ENCODE results near the gene MSI2. TPM values are rescaled to one million over a fixed set of nuclear protein-coding genes. Genes with fewer than 3 reads are reported as not detected.
A peak's percentile ranks its signal among the peaks of the same experiment; 100 is the strongest.

The MSI2 gene
- total and polyA plus RNA-seq, 2 donors, result 25.3 to 52.5 TPM

GRCh38 chr17:57651451-57651850, 395.1 kb downstream of the MSI2 start:
- H3K4me3 ChIP-seq (ENCODE audit: low read length in 2 of 2), result no peak overlapping the region
- no peak for DNase-seq (ENCODE audit: low read depth in 6 of 9, low spot score in 9 of 9)
- H3K9me3 ChIP-seq (ENCODE audit: control insufficient read depth in 2 of 2, insufficient read depth in 1 of 2, low read length in 1 of 2), result no peaks in the 10 kb centered on the region
- H3K27me3 ChIP-seq (ENCODE audit: control insufficient read depth in 2 of 2, insufficient read depth in 1 of 2, low read length in 1 of 2), result no peaks in the 10 kb centered on the region
- H3K36me3 ChIP-seq (ENCODE audit: control insufficient read depth in 2 of 2, insufficient read depth in 2 of 2, low read length in 1 of 2), result peaks cover 45 to 68% of the 10 kb centered on the region in 2 donors
- no peak overlapping the region for H3K27ac ChIP-seq (ENCODE audit: low read depth in 1 of 2, low read length in 1 of 2)
- H3K4me1 ChIP-seq (ENCODE audit: control insufficient read depth in 2 of 2, insufficient read depth in 2 of 2, low read length in 2 of 2), result no peaks in the 10 kb centered on the region
- 97% methylated on average over 7 of the region's 7 CpGs for WGBS

- no peak for DNase-seq (ENCODE audit: low read depth in 6 of 9, low spot score in 9 of 9)
- no peaks in the 10 kb centered on the region for H3K9me3 ChIP-seq (ENCODE audit: control insufficient read depth in 2 of 2, insufficient read depth in 1 of 2, low read length in 1 of 2)
- no peak overlapping the region for H3K4me3 ChIP-seq (ENCODE audit: low read length in 2 of 2)
- H3K4me1 ChIP-seq (ENCODE audit: control insufficient read depth in 2 of 2, insufficient read depth in 2 of 2, low read length in 2 of 2), result no peaks in the 10 kb centered on the region
- H3K27ac ChIP-seq (ENCODE audit: low read depth in 1 of 2, low read length in 1 of 2), result no peak overlapping the region
- WGBS, result 98% methylated on average over 13 of the region's 13 CpGs
- H3K36me3 ChIP-seq (ENCODE audit: control insufficient read depth in 2 of 2, insufficient read depth in 2 of 2, low read length in 1 of 2), result peaks cover 51 to 69% of the 10 kb centered on the region in 2 donors
- H3K27me3 ChIP-seq (ENCODE audit: control insufficient read depth in 2 of 2, insufficient read depth in 1 of 2, low read length in 1 of 2), result no peaks in the 10 kb centered on the region
These were observed 395.7 kb downstream of the MSI2 start for GRCh38 chr17:57651996-57652395.

- 97% methylated on average over 4 of the region's 4 CpGs for WGBS
- Histone ChIP-seq H3K36me3 (ENCODE audit: control insufficient read depth in 2 of 2, insufficient read depth in 2 of 2, low read length in 1 of 2) (peaks cover 57 to 72% of the 10 kb centered on the region in 2 donors), H3K4me1 (ENCODE audit: control insufficient read depth in 2 of 2, insufficient read depth in 2 of 2, low read length in 2 of 2) (no peaks in the 10 kb centered on the region), H3K9me3 (ENCODE audit: control insufficient read depth in 2 of 2, insufficient read depth in 1 of 2, low read length in 1 of 2) (no peaks in the 10 kb centered on the region), H3K27me3 (ENCODE audit: control insufficient read depth in 2 of 2, insufficient read depth in 1 of 2, low read length in 1 of 2) (no peaks in the 10 kb centered on the region), H3K27ac (ENCODE audit: low read depth in 1 of 2, low read length in 1 of 2) (no peak overlapping the region), H3K4me3 (ENCODE audit: low read length in 2 of 2) (no peak overlapping the region)
- no peak for DNase-seq (ENCODE audit: low read depth in 6 of 9, low spot score in 9 of 9)
These were observed 396.5 kb downstream of the MSI2 start for GRCh38 chr17:57652811-57653210.

GRCh38 chr17:57653279-57653678, 397.0 kb downstream of the MSI2 start:
- no peak overlapping the region for H3K4me3 ChIP-seq (ENCODE audit: low read length in 2 of 2)
- H3K27me3 ChIP-seq (ENCODE audit: control insufficient read depth in 2 of 2, insufficient read depth in 1 of 2, low read length in 1 of 2), result no peaks in the 10 kb centered on the region
- no peaks in the 10 kb centered on the region for H3K9me3 ChIP-seq (ENCODE audit: control insufficient read depth in 2 of 2, insufficient read depth in 1 of 2, low read length in 1 of 2)
- peaks cover 62 to 76% of the 10 kb centered on the region in 2 donors for H3K36me3 ChIP-seq (ENCODE audit: control insufficient read depth in 2 of 2, insufficient read depth in 2 of 2, low read length in 1 of 2)
- WGBS, result 94% methylated on average over 7 of the region's 7 CpGs
- DNase-seq (ENCODE audit: low read depth in 6 of 9, low spot score in 9 of 9), result no peak
- no peak overlapping the region for H3K27ac ChIP-seq (ENCODE audit: low read depth in 1 of 2, low read length in 1 of 2)
- H3K4me1 ChIP-seq (ENCODE audit: control insufficient read depth in 2 of 2, insufficient read depth in 2 of 2, low read length in 2 of 2), result no peaks in the 10 kb centered on the region

GRCh38 chr17:57654040-57654775, 397.9 kb downstream of the MSI2 start:
- H3K9me3 ChIP-seq (ENCODE audit: control insufficient read depth in 2 of 2, insufficient read depth in 1 of 2, low read length in 1 of 2), result no peaks in the 10 kb centered on the region
- peaks cover 59 to 74% of the 10 kb centered on the region in 2 donors for H3K36me3 ChIP-seq (ENCODE audit: control insufficient read depth in 2 of 2, insufficient read depth in 2 of 2, low read length in 1 of 2)
- no peak for DNase-seq (ENCODE audit: low read depth in 6 of 9, low spot score in 9 of 9)
- no peaks in the 10 kb centered on the region for H3K4me1 ChIP-seq (ENCODE audit: control insufficient read depth in 2 of 2, insufficient read depth in 2 of 2, low read length in 2 of 2)
- H3K27me3 ChIP-seq (ENCODE audit: control insufficient read depth in 2 of 2, insufficient read depth in 1 of 2, low read length in 1 of 2), result no peaks in the 10 kb centered on the region
- no peak overlapping the region for H3K27ac ChIP-seq (ENCODE audit: low read depth in 1 of 2, low read length in 1 of 2)
- WGBS, result 98% methylated on average over 11 of the region's 11 CpGs
- no peak overlapping the region for H3K4me3 ChIP-seq (ENCODE audit: low read length in 2 of 2)

- Histone ChIP-seq H3K4me1 (ENCODE audit: control insufficient read depth in 2 of 2, insufficient read depth in 2 of 2, low read length in 2 of 2) (no peaks in the 10 kb centered on the region), H3K27me3 (ENCODE audit: control insufficient read depth in 2 of 2, insufficient read depth in 1 of 2, low read length in 1 of 2) (no peaks in the 10 kb centered on the region), H3K4me3 (ENCODE audit: low read length in 2 of 2) (no peak overlapping the region), H3K36me3 (ENCODE audit: control insufficient read depth in 2 of 2, insufficient read depth in 2 of 2, low read length in 1 of 2) (peaks cover 62 to 75% of the 10 kb centered on the region in 2 donors), H3K9me3 (ENCODE audit: control insufficient read depth in 2 of 2, insufficient read depth in 1 of 2, low read length in 1 of 2) (no peaks in the 10 kb centered on the region), H3K27ac (ENCODE audit: low read depth in 1 of 2, low read length in 1 of 2) (no peak overlapping the region)
- WGBS, result 96% methylated on average over 6 of the region's 6 CpGs
- DNase-seq (ENCODE audit: low read depth in 6 of 9, low spot score in 9 of 9), result no peak
These were observed 399.2 kb downstream of the MSI2 start for GRCh38 chr17:57655553-57655952.

- peaks cover 59 to 68% of the 10 kb centered on the region in 2 donors for H3K36me3 ChIP-seq (ENCODE audit: control insufficient read depth in 2 of 2, insufficient read depth in 2 of 2, low read length in 1 of 2)
- DNase-seq (ENCODE audit: low read depth in 6 of 9, low spot score in 9 of 9), result no peak
- 95% methylated on average over 2 of the region's 2 CpGs for WGBS
- H3K4me1 ChIP-seq (ENCODE audit: control insufficient read depth in 2 of 2, insufficient read depth in 2 of 2, low read length in 2 of 2), result peaks cover 0 to 10% of the 10 kb centered on the region in 2 donors
- H3K4me3 ChIP-seq (ENCODE audit: low read length in 2 of 2), result no peak overlapping the region
- H3K9me3 ChIP-seq (ENCODE audit: control insufficient read depth in 2 of 2, insufficient read depth in 1 of 2, low read length in 1 of 2), result no peaks in the 10 kb centered on the region
- no peaks in the 10 kb centered on the region for H3K27me3 ChIP-seq (ENCODE audit: control insufficient read depth in 2 of 2, insufficient read depth in 1 of 2, low read length in 1 of 2)
- H3K27ac ChIP-seq (ENCODE audit: low read depth in 1 of 2, low read length in 1 of 2), result no peak overlapping the region
These were observed 400.9 kb downstream of the MSI2 start for GRCh38 chr17:57657211-57657610.

- Histone ChIP-seq H3K27me3 (ENCODE audit: control insufficient read depth in 2 of 2, insufficient read depth in 1 of 2, low read length in 1 of 2) (no peaks in the 10 kb centered on the region), H3K36me3 (ENCODE audit: control insufficient read depth in 2 of 2, insufficient read depth in 2 of 2, low read length in 1 of 2) (peaks cover 39 to 42% of the 10 kb centered on the region in 2 donors), H3K4me3 (ENCODE audit: low read length in 2 of 2) (no peak overlapping the region), H3K27ac (ENCODE audit: low read depth in 1 of 2, low read length in 1 of 2) (peak overlapping the region in 1 of 2 donors; percentile 81), H3K9me3 (ENCODE audit: control insufficient read depth in 2 of 2, insufficient read depth in 1 of 2, low read length in 1 of 2) (no peaks in the 10 kb centered on the region), H3K4me1 (ENCODE audit: control insufficient read depth in 2 of 2, insufficient read depth in 2 of 2, low read length in 2 of 2) (peaks cover 18 to 58% of the 10 kb centered on the region in 2 donors)
- no peak for DNase-seq (ENCODE audit: low read depth in 6 of 9, low spot score in 9 of 9)
- WGBS, result 97% methylated on average over 2 of the region's 2 CpGs
These were observed 405.7 kb downstream of the MSI2 start for GRCh38 chr17:57662041-57662440.

GRCh38 chr17:57662644-57663308, 406.5 kb downstream of the MSI2 start:
- peaks cover 40 to 46% of the 10 kb centered on the region in 2 donors for H3K36me3 ChIP-seq (ENCODE audit: control insufficient read depth in 2 of 2, insufficient read depth in 2 of 2, low read length in 1 of 2)
- 94% methylated on average over 21 of the region's 21 CpGs for WGBS
- peak overlapping the region in 1 of 2 donors; percentile 53 for H3K4me3 ChIP-seq (ENCODE audit: low read length in 2 of 2)
- H3K9me3 ChIP-seq (ENCODE audit: control insufficient read depth in 2 of 2, insufficient read depth in 1 of 2, low read length in 1 of 2), result no peaks in the 10 kb centered on the region
- peak in 8 of 9 donors; percentile 25 to 78 (median 50) for DNase-seq (ENCODE audit: low read depth in 6 of 9, low spot score in 9 of 9)
- peak overlapping the region; percentile 13 to 81 for H3K27ac ChIP-seq (ENCODE audit: low read depth in 1 of 2, low read length in 1 of 2)
- peaks cover 22 to 66% of the 10 kb centered on the region in 2 donors for H3K4me1 ChIP-seq (ENCODE audit: control insufficient read depth in 2 of 2, insufficient read depth in 2 of 2, low read length in 2 of 2)
- no peaks in the 10 kb centered on the region for H3K27me3 ChIP-seq (ENCODE audit: control insufficient read depth in 2 of 2, insufficient read depth in 1 of 2, low read length in 1 of 2)
